22Rv1 (cell line): ENCODE results near the gene PDGFA.

Experiments
- ZFX ChIP-seq: fragments of 450-650 bp; IDR thresholded peaks from 2 replicates; pipeline ENCODE4 v1.6.1; 2017; ENCODE audit warnings: antibody characterized with exemption, borderline replicate concordance
- TF ChIP-seq, protein P1 (sequence below): fragments of 450-650 bp; IDR thresholded peaks from 2 replicates; pipeline ENCODE4 v1.5.1; 2017; ENCODE audit warnings: mild to moderate bottlenecking

DNA sequence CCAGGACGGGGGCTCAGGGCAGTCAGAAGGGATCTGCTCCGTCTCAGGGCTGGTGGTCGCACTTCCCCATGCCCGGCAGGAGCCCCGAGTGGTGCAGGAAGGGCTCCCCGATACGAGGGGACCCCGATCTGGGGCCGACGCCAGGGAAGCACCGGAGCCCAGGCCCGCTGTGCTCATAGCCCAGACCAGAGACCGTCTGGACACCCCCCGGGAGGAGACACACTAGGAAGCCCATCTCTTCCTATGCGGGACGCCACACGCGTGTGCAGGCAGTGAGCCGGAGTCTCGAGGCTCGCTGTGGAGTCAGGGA lies 39.7 kb upstream of the PDGFA start:
- TF ChIP-seq, protein P1, sequence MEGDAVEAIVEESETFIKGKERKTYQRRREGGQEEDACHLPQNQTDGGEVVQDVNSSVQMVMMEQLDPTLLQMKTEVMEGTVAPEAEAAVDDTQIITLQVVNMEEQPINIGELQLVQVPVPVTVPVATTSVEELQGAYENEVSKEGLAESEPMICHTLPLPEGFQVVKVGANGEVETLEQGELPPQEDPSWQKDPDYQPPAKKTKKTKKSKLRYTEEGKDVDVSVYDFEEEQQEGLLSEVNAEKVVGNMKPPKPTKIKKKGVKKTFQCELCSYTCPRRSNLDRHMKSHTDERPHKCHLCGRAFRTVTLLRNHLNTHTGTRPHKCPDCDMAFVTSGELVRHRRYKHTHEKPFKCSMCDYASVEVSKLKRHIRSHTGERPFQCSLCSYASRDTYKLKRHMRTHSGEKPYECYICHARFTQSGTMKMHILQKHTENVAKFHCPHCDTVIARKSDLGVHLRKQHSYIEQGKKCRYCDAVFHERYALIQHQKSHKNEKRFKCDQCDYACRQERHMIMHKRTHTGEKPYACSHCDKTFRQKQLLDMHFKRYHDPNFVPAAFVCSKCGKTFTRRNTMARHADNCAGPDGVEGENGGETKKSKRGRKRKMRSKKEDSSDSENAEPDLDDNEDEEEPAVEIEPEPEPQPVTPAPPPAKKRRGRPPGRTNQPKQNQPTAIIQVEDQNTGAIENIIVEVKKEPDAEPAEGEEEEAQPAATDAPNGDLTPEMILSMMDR, result no peak
- no peak for TF ChIP-seq ZFX
